GM12878 (cell line): ENCODE data around the gene NUDT1. TPM values are rescaled to one million over a fixed set of nuclear protein-coding genes. Genes with fewer than 3 reads are reported as not detected.

Source experiments
- ATAC-seq: fragments of 200-7000 bp; cut with Tn5 transposase; 3 replicates; pipeline ENCODE4 v1.9.1; 2020; ENCODE audit warnings: mild to moderate bottlenecking, moderate library complexity
- BruUV-seq: library from RNA; stranded (reverse); fragments of 400-500 nt; replicated peaks from 2 replicates; lab custom pipeline; 2021; lab: Mats Ljungman, UMichigan
- CTCF ChIA-PET: fragments of 300-600 bp; sonication (Branson Sonifier 250); formaldehyde crosslinking; extraction: SDS; loops from one replicate; lab custom pipeline; 2021; ENCODE audit warnings: inconsistent platforms; lab: Yijun Ruan, JAX
- POLR2A ChIA-PET: fragments of 350-600 bp; formaldehyde crosslinking; extraction: SDS; loops from one replicate; lab custom pipeline; 2021; ENCODE audit warnings: inconsistent platforms; lab: Charles Lee
- RAD21 ChIA-PET: fragments of 300-600 bp; sonication (Branson Sonifier 250); formaldehyde crosslinking; loops from one replicate; lab custom pipeline; 2023; ENCODE audit warnings: antibody characterized with exemption; ENCODE audit not compliant: unreplicated experiment; lab: Charles Lee
- SMC1A ChIA-PET: fragments of 300-600 bp; sonication (Branson Sonifier 250); formaldehyde crosslinking; loops from one replicate; lab custom pipeline; 2023; ENCODE audit not compliant: unreplicated experiment, uncharacterized antibody; lab: Charles Lee
- DNase-seq: peaks from one replicate; pipeline ENCODE4 v3.0.0-alpha.2; 2011; ENCODE audit warnings: low read depth, low spot score
- FAIRE-seq: peaks from 3 replicates; lab custom pipeline; 2011; peaks lifted over from hg19 to GRCh38; lab: Jason Lieb, UNC
- H2AFZ ChIP-seq: 2 replicates; pipeline ENCODE4 v1.6.0; 2011; ENCODE audit warnings: low read depth, low read length, control low read depth; ENCODE audit not compliant: control insufficient read depth
- H3K27ac ChIP-seq: 2 replicates; pipeline ENCODE4 v1.5.1; 2011; ENCODE audit warnings: control low read depth; ENCODE audit not compliant: control insufficient read depth, insufficient read depth
- H3K27me3 ChIP-seq, 2 experiments: replicated peaks in 1 of 2; 2 replicates each; pipeline versions ENCODE4 v1.6.0 to v1.6.1; 2011; ENCODE audit warnings: low read length in 1 of 2; ENCODE audit not compliant: control insufficient read depth in 2 of 2, insufficient read depth in 2 of 2
- H3K36me3 ChIP-seq, 2 experiments: 2 replicates each; pipeline ENCODE4 v1.5.1; 2011; ENCODE audit warnings: low read length in 1 of 2; ENCODE audit not compliant: control insufficient read depth in 2 of 2, insufficient read depth in 2 of 2
- H3K4me1 ChIP-seq: 2 replicates; pipeline ENCODE4 v1.6.1; 2011; ENCODE audit warnings: mild to moderate bottlenecking, low read length, moderate library complexity, mixed read lengths; ENCODE audit not compliant: control insufficient read depth, insufficient read depth
- H3K4me2 ChIP-seq: 2 replicates; pipeline ENCODE4 v1.6.0; 2011; ENCODE audit warnings: control low read depth; ENCODE audit not compliant: control insufficient read depth, insufficient read depth
- H3K4me3 ChIP-seq: fragments of 200-600 bp; sonication (generic); 2 replicates; pipeline ENCODE4 v1.5.1; 2016
- H3K79me2 ChIP-seq: 2 replicates; pipeline ENCODE4 v1.6.0; 2011; ENCODE audit warnings: low read length; ENCODE audit not compliant: control insufficient read depth, insufficient read depth
- H3K9ac ChIP-seq: 2 replicates; pipeline ENCODE4 v1.8.0; 2011; ENCODE audit warnings: low read length, control low read depth, mixed read lengths; ENCODE audit not compliant: control insufficient read depth, insufficient read depth
- H3K9me3 ChIP-seq: replicated peaks from 3 replicates; pipeline ENCODE4 v1.5.1; 2011; ENCODE audit warnings: mild to moderate bottlenecking, low read length; ENCODE audit not compliant: control insufficient read depth, insufficient read depth
- H4K20me1 ChIP-seq: 2 replicates; pipeline ENCODE4 v1.6.0; 2011; ENCODE audit not compliant: control insufficient read depth, insufficient read depth
- ATF7 ChIP-seq: fragments of 450-650 bp; IDR thresholded peaks from 2 replicates; pipeline ENCODE4 v1.6.1; 2016; ENCODE audit warnings: low read depth, mild to moderate bottlenecking
- BRCA1 ChIP-seq: IDR thresholded peaks from 2 replicates; pipeline ENCODE4 v1.6.1; 2011; ENCODE audit warnings: low read depth, low read length, improper control_type of control experiment
- GATAD2B ChIP-seq: fragments of 450-650 bp; conservative IDR thresholded peaks from 2 replicates; pipeline ENCODE4 v1.6.1; 2017; ENCODE audit warnings: low read depth, mild to moderate bottlenecking, moderate library complexity
- WGBS: methylation state at CpG from one replicate; pipeline ENCODE4 v1.1.6; 2016; ENCODE audit warnings: low lambda C conversion rate; ENCODE audit not compliant: insufficient replicate concordance, insufficient coverage; ENCODE audit errors: missing lambda C conversion rate; 5-methylcytosine and 5-hydroxymethylcytosine counted together
- in situ Hi-C: fragments of 300-500 bp; cut with MboI; formaldehyde crosslinking; loops from 9 replicates; pipeline ENCODE4 v1.14.3; 2018; ENCODE audit warnings: mixed read lengths
- intact Hi-C: fragments of 100-400 bp; cut with micrococcal nuclease; formaldehyde crosslinking; loops from one replicate; pipeline ENCODE4 v1.14.2; 2022; ENCODE audit not compliant: unreplicated experiment
- polyA plus RNA-seq, 11 experiments: library from polyadenylated mRNA; depleted of rRNA in 4 of 11; unstranded in 6 of 11; stranded (reverse) in 5 of 11; fragments of >200 nt; fragmentation: Nextera tagmentation in 4 of 11; fragmentation: Illumina TruSeq in 1 of 11; extraction: Ambion mirVana in 4 of 11; extraction: Trizol in 1 of 11; gene quantifications; 1 replicate in 1 of 11; 2 replicates in 10 of 11; pipeline versions ENCODE4 v1.2.1 to v1.2.3, GENCODE V29; 2011 to 2016; ENCODE audit warnings: inconsistent platforms in 2 of 11, missing spikeins in 2 of 11, low read depth in 1 of 11
- total RNA-seq, 4 experiments: library from RNA; depleted of rRNA in 3 of 4; stranded (reverse); fragments of >200 nt in 3 of 4; fragmentation: Illumina TruSeq in 1 of 4; extraction: Trizol in 1 of 4; gene quantifications; 2 replicates each; pipeline versions ENCODE4 v1.2.1 to v1.2.3, GENCODE V29; 2013 to 2021
- TF ChIP-seq, protein P1 (sequence below): fragments of 450-650 bp; formaldehyde crosslinking; IDR thresholded peaks from 2 replicates; pipeline ENCODE4 v1.5.0; 2022; ENCODE audit warnings: mild to moderate bottlenecking, missing genetic modification characterization
- TF ChIP-seq, protein P2 (sequence below): IDR thresholded peaks from 2 replicates; pipeline ENCODE4 v1.6.1; 2012; ENCODE audit warnings: low read depth, low read length, improper control_type of control experiment

The NUDT1 gene
- total and polyA plus RNA-seq, 10 of the 15 experiments (the other 5 are each of a cell fraction or from before 2014, with no cell fraction given) = 7.7 to 122 (median 59.2) TPM

DNA sequence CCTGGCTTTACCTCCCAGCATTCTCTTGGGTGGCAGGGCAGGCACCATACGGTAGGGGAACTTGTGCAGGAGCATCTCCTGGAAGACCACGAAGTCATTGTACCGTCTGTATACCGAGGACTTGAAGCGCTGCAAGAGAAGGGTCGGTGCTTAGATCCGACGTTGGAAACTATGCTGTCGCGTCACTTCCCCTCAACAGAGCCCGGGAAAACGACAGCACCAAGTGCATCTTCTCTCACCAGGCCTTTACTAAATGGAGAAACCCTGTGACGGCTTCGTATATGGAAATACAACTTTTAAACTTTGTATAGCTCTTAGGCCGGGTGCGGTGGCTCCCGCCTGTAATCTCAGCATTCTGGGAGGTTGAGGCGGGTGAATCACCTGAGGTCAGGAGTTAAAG, 33.1 kb downstream of the NUDT1 start:
- ChIA-PET RAD21 (no interaction called here), SMC1A (interaction anchor here (0.5 kb wide), 1 partner anchor 242 kb away, joined by 3 read pairs; no protein-coding TSS in a partner anchor), CTCF (no interaction called here), POLR2A (interaction anchor here (0.5 kb wide), 1 partner anchor 73 kb away, joined by 4 read pairs; no protein-coding TSS in a partner anchor)
- no peak for FAIRE-seq
- in situ Hi-C loops = no loop called here
- intact Hi-C loops = no loop called here
- 94% methylated on average over 18 of the region's 18 CpGs for WGBS
- H3K4me2 ChIP-seq = no peak overlapping the region
- no peak for ATAC-seq
- no peaks in the 10 kb centered on the region for H3K9me3 ChIP-seq
- peaks cover 7 to 39% of the 10 kb centered on the region in 2 experiments; a peak in 3 of 4 replicates for H3K36me3 ChIP-seq
- no peak overlapping the region for H2AFZ ChIP-seq
- no peaks in the 10 kb centered on the region for H4K20me1 ChIP-seq
- no peaks in the 10 kb centered on the region for H3K27me3 ChIP-seq
- BruUV-seq = no TSS peak
- H3K27ac ChIP-seq = no peak overlapping the region
- H3K9ac ChIP-seq = no peak overlapping the region
- no peak for DNase-seq
- TF ChIP-seq, protein P1, sequence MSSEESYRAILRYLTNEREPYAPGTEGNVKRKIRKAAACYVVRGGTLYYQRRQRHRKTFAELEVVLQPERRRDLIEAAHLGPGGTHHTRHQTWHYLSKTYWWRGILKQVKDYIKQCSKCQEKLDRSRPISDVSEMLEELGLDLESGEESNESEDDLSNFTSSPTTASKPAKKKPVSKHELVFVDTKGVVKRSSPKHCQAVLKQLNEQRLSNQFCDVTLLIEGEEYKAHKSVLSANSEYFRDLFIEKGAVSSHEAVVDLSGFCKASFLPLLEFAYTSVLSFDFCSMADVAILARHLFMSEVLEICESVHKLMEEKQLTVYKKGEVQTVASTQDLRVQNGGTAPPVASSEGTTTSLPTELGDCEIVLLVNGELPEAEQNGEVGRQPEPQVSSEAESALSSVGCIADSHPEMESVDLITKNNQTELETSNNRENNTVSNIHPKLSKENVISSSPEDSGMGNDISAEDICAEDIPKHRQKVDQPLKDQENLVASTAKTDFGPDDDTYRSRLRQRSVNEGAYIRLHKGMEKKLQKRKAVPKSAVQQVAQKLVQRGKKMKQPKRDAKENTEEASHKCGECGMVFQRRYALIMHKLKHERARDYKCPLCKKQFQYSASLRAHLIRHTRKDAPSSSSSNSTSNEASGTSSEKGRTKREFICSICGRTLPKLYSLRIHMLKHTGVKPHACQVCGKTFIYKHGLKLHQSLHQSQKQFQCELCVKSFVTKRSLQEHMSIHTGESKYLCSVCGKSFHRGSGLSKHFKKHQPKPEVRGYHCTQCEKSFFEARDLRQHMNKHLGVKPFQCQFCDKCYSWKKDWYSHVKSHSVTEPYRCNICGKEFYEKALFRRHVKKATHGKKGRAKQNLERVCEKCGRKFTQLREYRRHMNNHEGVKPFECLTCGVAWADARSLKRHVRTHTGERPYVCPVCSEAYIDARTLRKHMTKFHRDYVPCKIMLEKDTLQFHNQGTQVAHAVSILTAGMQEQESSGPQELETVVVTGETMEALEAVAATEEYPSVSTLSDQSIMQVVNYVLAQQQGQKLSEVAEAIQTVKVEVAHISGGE = no peak
- TF ChIP-seq BRCA1 (no peak), GATAD2B (no peak), ATF7 (no peak)
- TF ChIP-seq, protein P2, sequence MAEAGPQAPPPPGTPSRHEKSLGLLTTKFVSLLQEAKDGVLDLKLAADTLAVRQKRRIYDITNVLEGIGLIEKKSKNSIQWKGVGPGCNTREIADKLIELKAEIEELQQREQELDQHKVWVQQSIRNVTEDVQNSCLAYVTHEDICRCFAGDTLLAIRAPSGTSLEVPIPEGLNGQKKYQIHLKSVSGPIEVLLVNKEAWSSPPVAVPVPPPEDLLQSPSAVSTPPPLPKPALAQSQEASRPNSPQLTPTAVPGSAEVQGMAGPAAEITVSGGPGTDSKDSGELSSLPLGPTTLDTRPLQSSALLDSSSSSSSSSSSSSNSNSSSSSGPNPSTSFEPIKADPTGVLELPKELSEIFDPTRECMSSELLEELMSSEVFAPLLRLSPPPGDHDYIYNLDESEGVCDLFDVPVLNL = no peak
- TF ChIP-seq, all 136 proteins: peak for 0
- Histone ChIP-seq H3K4me1 (no peaks in the 10 kb centered on the region), H3K4me3 (no peak overlapping the region), H3K79me2 (peaks cover 4% of the 10 kb centered on the region)
